ENCODE data around the gene CARS1. TPM values are rescaled to one million over a fixed set of nuclear protein-coding genes. Genes with fewer than 3 reads are reported as not detected.

The CARS1 gene
- total and polyA plus RNA-seq, 9 donors: 12.5 to 148 (median 17.6) TPM

DNA sequence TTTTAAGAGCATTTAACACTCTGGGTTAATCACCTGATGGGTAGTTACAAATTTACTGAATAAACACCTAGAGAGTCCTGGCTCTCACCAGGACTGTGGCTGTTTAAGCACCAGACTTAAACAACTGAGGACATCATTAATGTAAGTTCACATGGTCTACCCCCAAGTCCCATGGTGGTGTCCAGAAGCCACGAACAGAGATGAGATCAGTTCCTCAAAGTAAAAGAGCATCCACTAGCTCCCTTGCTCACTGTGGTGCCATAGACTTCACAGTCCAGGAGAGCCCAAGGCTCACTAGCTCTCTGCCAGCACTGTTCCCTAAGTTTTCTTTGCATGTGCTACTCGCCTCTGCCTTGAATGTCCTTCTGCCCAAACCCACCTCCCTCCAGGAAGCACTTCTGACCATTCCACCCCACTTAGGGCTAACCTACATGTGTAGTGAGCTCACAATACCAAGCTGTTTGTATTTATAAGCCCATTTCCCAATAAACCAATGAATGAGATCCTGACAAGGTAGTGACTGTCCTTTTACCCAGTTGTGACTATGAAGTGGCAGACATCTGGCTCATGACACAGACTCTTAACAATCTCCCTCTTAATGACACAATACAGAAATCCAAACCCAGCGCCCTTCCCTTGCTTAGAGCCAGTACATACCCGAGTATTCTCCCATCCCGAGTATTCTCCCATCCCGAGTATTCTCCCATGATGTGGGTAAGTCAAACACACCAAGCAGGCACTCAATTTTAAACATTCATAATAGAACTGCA is 80.7 kb downstream of the CARS1 start:
- TF ChIP-seq EP300 (IDR thresholded peaks at IDR 0.05) (no peak), POLR2A (IDR thresholded peaks at IDR 0.05) (no peak)
- TF ChIP-seq, protein P1, sequence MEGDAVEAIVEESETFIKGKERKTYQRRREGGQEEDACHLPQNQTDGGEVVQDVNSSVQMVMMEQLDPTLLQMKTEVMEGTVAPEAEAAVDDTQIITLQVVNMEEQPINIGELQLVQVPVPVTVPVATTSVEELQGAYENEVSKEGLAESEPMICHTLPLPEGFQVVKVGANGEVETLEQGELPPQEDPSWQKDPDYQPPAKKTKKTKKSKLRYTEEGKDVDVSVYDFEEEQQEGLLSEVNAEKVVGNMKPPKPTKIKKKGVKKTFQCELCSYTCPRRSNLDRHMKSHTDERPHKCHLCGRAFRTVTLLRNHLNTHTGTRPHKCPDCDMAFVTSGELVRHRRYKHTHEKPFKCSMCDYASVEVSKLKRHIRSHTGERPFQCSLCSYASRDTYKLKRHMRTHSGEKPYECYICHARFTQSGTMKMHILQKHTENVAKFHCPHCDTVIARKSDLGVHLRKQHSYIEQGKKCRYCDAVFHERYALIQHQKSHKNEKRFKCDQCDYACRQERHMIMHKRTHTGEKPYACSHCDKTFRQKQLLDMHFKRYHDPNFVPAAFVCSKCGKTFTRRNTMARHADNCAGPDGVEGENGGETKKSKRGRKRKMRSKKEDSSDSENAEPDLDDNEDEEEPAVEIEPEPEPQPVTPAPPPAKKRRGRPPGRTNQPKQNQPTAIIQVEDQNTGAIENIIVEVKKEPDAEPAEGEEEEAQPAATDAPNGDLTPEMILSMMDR (IDR thresholded peaks at IDR 0.05): no peak
- Histone ChIP-seq H3K4me1 (ENCODE audit: insufficient read depth) (peaks cover 5% of the 10 kb centered on the region), H3K27me3 (no peaks in the 10 kb centered on the region), H3K4me3 (no peak overlapping the region), H3K36me3 (no peaks in the 10 kb centered on the region), H3K27ac (no peak overlapping the region), H3K9me3 (no peaks in the 10 kb centered on the region)
- no peak for DNase-seq
- intact Hi-C loops (cut with DNase I): no loop called here
- WGBS, 3 donors: 87 to 90% (median 87%) methylated on average over 6 of the region's 6 CpGs

DNA sequence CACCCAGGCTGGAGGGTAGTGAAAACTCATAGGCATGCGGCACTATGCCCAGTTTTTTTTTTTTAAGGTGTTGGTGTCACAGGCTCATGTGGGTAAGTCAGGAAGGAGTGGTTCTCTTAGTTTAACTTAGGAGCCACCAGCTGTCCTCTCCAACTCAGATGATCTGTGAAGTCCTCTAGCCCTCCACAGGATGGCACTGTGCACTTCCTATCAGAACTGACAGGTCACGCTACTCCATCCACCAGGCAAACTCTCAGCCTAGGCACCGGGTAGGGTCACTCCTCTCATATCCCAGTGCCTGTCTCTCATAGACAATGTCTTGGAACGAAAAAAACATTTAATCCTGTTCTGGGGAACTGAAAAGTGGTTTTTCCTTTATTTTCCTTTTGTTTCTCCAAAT is 81.6 kb downstream of the CARS1 start:
- WGBS, 3 donors: 86 to 88% (median 88%) methylated on average over 4 of the region's 4 CpGs
- Histone ChIP-seq H3K4me3 (no peak overlapping the region), H3K9me3 (no peaks in the 10 kb centered on the region), H3K27ac (no peak overlapping the region), H3K36me3 (no peaks in the 10 kb centered on the region), H3K4me1 (ENCODE audit: insufficient read depth) (peaks cover 5% of the 10 kb centered on the region), H3K27me3 (no peaks in the 10 kb centered on the region)
- intact Hi-C loops (cut with DNase I): no loop called here
- no peak for DNase-seq
- TF ChIP-seq EP300 (IDR thresholded peaks at IDR 0.05) (no peak), POLR2A (IDR thresholded peaks at IDR 0.05) (no peak)
- TF ChIP-seq, protein P1 (IDR thresholded peaks at IDR 0.05): no peak

DNA sequence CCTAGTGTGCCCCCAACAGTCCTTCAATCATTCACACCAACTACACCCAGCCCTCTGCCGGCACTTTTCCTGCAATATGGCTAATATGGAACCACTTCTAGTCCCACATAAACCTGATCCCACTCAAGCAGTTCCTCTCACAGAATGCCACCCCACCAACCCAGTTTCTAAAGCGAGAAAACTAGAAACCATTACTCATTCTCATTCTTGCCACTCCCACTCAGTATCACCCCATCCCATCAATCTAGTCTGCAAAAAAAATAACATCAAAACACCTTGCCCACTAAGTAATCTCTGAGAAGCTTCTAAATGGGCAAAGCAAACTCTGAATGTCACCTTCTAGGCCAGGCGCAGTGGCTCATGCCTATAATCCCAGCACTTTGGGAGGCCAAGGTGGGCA is 83.0 kb downstream of the CARS1 start:
- no peak for DNase-seq
- H3K27me3 ChIP-seq: no peaks in the 10 kb centered on the region
- no peaks in the 10 kb centered on the region for H3K36me3 ChIP-seq
- TF ChIP-seq, protein P1 (IDR thresholded peaks at IDR 0.05): no peak
- no peak for TF ChIP-seq POLR2A (IDR thresholded peaks at IDR 0.05)
- no peak for TF ChIP-seq EP300 (IDR thresholded peaks at IDR 0.05)
- WGBS, 3 donors: 96 to 98% (median 97%) methylated on average over 3 of the region's 3 CpGs
- H3K4me3 ChIP-seq: no peak overlapping the region
- H3K27ac ChIP-seq: no peak overlapping the region
- H3K9me3 ChIP-seq: no peaks in the 10 kb centered on the region
- peaks cover 5% of the 10 kb centered on the region for H3K4me1 ChIP-seq (ENCODE audit: insufficient read depth)
- intact Hi-C loops (cut with DNase I): no loop called here

DNA sequence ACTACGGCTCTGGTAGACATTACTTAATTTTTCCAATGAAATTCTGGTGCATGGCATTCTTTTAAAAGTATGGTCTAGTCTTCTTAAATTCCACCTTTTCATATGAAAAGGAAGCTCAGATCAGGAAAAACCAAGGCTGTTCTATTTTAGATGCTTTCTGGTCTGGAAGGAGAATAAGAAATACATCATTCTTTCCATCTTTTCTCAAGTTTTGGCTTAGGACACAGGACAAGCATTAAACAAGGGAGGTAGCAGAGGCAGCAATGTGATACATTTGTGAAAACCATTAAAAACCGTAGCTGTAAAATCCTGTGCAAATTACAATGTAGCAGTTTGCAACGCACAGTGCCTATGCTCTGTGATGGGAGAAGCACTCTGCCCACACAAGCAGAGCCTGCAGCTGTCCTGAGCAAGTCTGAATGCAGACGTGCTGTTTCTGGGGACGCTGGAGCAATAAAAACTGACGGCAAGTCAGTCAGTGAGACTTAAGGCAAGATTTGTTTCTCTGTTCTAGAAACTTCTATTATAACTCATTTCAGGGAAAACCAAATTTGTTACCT is 88.8 kb downstream of the CARS1 start:
- intact Hi-C loops (cut with DNase I): no loop called here
- H3K4me3 ChIP-seq: no peak overlapping the region
- no peaks in the 10 kb centered on the region for H3K9me3 ChIP-seq
- DNase-seq: no peak
- TF ChIP-seq POLR2A (IDR thresholded peaks at IDR 0.05) (no peak), EP300 (IDR thresholded peaks at IDR 0.05) (no peak)
- TF ChIP-seq, protein P1 (IDR thresholded peaks at IDR 0.05): no peak
- WGBS, 3 donors: 73 to 80% (median 74%) methylated on average over 6 of the region's 6 CpGs
- no peaks in the 10 kb centered on the region for H3K36me3 ChIP-seq
- peaks cover 4% of the 10 kb centered on the region for H3K4me1 ChIP-seq (ENCODE audit: insufficient read depth)
- H3K27ac ChIP-seq: no peak overlapping the region
- no peaks in the 10 kb centered on the region for H3K27me3 ChIP-seq

Data from ovary (tissue), 9 donors.